Fibroblast of lung (primary cell): Measurements from ENCODE around the gene CCL16. TPM values are rescaled to one million over a fixed set of nuclear protein-coding genes. Genes with fewer than 3 reads are reported as not detected.

ENCODE experiments used
- DNase-seq, 2 donors: peaks; one replicate each; pipeline versions ENCODE4 v3.0.0 to v3.0.0-alpha.2; 2010; ENCODE audit warnings: low read depth in 2 of 2
- H2AFZ ChIP-seq: 2 replicates; pipeline ENCODE4 v1.5.1; 2012; ENCODE audit warnings: low read length, control low read depth, inconsistent platforms
- H3K27ac ChIP-seq: 2 replicates; pipeline ENCODE4 v1.5.1; 2011; ENCODE audit warnings: low read length, control low read depth; ENCODE audit not compliant: insufficient read depth
- H3K27me3 ChIP-seq: 2 replicates; pipeline ENCODE4 v1.5.1; 2011; ENCODE audit warnings: mild to moderate bottlenecking, low read length; ENCODE audit not compliant: control insufficient read depth, insufficient read depth
- H3K36me3 ChIP-seq: 2 replicates; pipeline ENCODE4 v1.5.1; 2011; ENCODE audit warnings: low read length; ENCODE audit not compliant: control insufficient read depth, insufficient read depth
- H3K4me1 ChIP-seq: 2 replicates; pipeline ENCODE4 v1.5.1; 2011; ENCODE audit warnings: low read length; ENCODE audit not compliant: control insufficient read depth, insufficient read depth; ENCODE audit errors: extremely low read depth
- H3K4me2 ChIP-seq: 2 replicates; pipeline ENCODE4 v1.5.1; 2011; ENCODE audit warnings: low read length, control low read depth; ENCODE audit not compliant: insufficient read depth; ENCODE audit errors: extremely low read depth
- H3K4me3 ChIP-seq, 4 experiments: fragments of 200-600 bp in 1 of 4; sonication (generic) in 1 of 4; replicated peaks in 1 of 4; 2 replicates each; pipeline ENCODE4 v1.5.1; 2011 to 2016; ENCODE audit warnings: low read length in 4 of 4, low read depth in 3 of 4, mild to moderate bottlenecking in 3 of 4, control low read depth in 2 of 4, inconsistent platforms in 1 of 4, mixed read lengths in 1 of 4; ENCODE audit not compliant: insufficient read depth in 1 of 4; ENCODE audit errors: control extremely low read depth in 1 of 4
- H3K79me2 ChIP-seq: 2 replicates; pipeline ENCODE4 v1.5.1; 2012; ENCODE audit warnings: mild to moderate bottlenecking, low read length, inconsistent platforms; ENCODE audit not compliant: control insufficient read depth, insufficient read depth
- H3K9ac ChIP-seq: 2 replicates; pipeline ENCODE4 v1.5.1; 2011; ENCODE audit warnings: mild to moderate bottlenecking, low read length, control low read depth; ENCODE audit not compliant: insufficient read depth
- H3K9me3 ChIP-seq: 2 replicates; pipeline ENCODE4 v1.5.1; 2012; ENCODE audit warnings: low read depth, low read length; ENCODE audit not compliant: control insufficient read depth, insufficient read depth
- H4K20me1 ChIP-seq: 2 replicates; pipeline ENCODE4 v1.5.1; 2011; ENCODE audit warnings: low read length; ENCODE audit not compliant: control insufficient read depth, insufficient read depth; ENCODE audit errors: extremely low read depth
- CTCF ChIP-seq, 2 donors: IDR thresholded peaks in 1 of 2; conservative IDR thresholded peaks in 1 of 2; 1 replicate in 1 of 2; 2 replicates in 1 of 2; pipeline ENCODE4 v1.5.1; 2011 to 2012; ENCODE audit warnings: low read length in 2 of 2, control low read depth in 1 of 2, inconsistent platforms in 1 of 2, low read depth in 1 of 2, mild to moderate bottlenecking in 1 of 2
- EZH2 ChIP-seq: IDR thresholded peaks from 2 replicates; pipeline ENCODE4 v1.5.1; 2012; ENCODE audit warnings: low read length, control low read depth, mild to moderate bottlenecking; ENCODE audit errors: missing control alignments
- polyA plus RNA-seq, 2 donors: library from polyadenylated mRNA; depleted of rRNA in 1 of 2; stranded (reverse) in 1 of 2; unstranded in 1 of 2; fragments of >200 nt; gene quantifications; 2 replicates each; pipeline ENCODE4 v1.2.1, GENCODE V29; 2011 to 2012; ENCODE audit warnings: missing spikeins in 1 of 2
- total RNA-seq: library from RNA; depleted of rRNA; stranded (reverse); fragments of >200 nt; gene quantifications from 2 replicates; pipeline ENCODE4 v1.2.1, GENCODE V29; 2014

The CCL16 gene
- total and polyA plus RNA-seq, 2 donors (not counting 1 experiment from before 2014, with no cell fraction given), result not detected

GRCh38 chr17:35936063-35936462 lies 45.2 kb downstream of the CCL16 start:
- DNase-seq, result no peak
- Histone ChIP-seq H2AFZ (no peak overlapping the region), H3K4me1 (no peaks in the 10 kb centered on the region), H3K79me2 (no peaks in the 10 kb centered on the region), H3K4me2 (no peak overlapping the region), H3K36me3 (no peaks in the 10 kb centered on the region), H4K20me1 (no peaks in the 10 kb centered on the region), H3K9me3 (no peaks in the 10 kb centered on the region), H3K9ac (no peak overlapping the region), H3K27me3 (no peaks in the 10 kb centered on the region), H3K4me3 (no peak overlapping the region), H3K27ac (no peak overlapping the region)
- TF ChIP-seq CTCF (conservative IDR thresholded peaks at IDR 0.05 in 1 of 2, IDR thresholded peaks at IDR 0.05 in 1 of 2; ENCODE audit: low read depth in 1 of 2, low read length in 2 of 2) (no peak), EZH2 (no peak)

GRCh38 chr17:35934760-35935159 lies 46.5 kb downstream of the CCL16 start:
- H3K4me2 ChIP-seq, result no peak overlapping the region
- H3K79me2 ChIP-seq, result no peaks in the 10 kb centered on the region
- no peaks in the 10 kb centered on the region for H4K20me1 ChIP-seq
- H3K27ac ChIP-seq, result no peak overlapping the region
- no peak overlapping the region for H3K4me3 ChIP-seq
- no peak overlapping the region for H3K9ac ChIP-seq
- H3K4me1 ChIP-seq, result no peaks in the 10 kb centered on the region
- no peaks in the 10 kb centered on the region for H3K27me3 ChIP-seq
- H3K9me3 ChIP-seq, result no peaks in the 10 kb centered on the region
- no peaks in the 10 kb centered on the region for H3K36me3 ChIP-seq
- peak in 1 of 2 donors; percentile 19 for DNase-seq
- TF ChIP-seq EZH2, result no peak
- no peak for TF ChIP-seq CTCF (conservative IDR thresholded peaks at IDR 0.05 in 1 of 2, IDR thresholded peaks at IDR 0.05 in 1 of 2; ENCODE audit: low read depth in 1 of 2, low read length in 2 of 2)
- no peak overlapping the region for H2AFZ ChIP-seq

GRCh38 chr17:35932586-35932985 lies 48.7 kb downstream of the CCL16 start:
- H3K36me3 ChIP-seq, result no peaks in the 10 kb centered on the region
- H3K9me3 ChIP-seq, result no peaks in the 10 kb centered on the region
- H3K27me3 ChIP-seq, result no peaks in the 10 kb centered on the region
- H2AFZ ChIP-seq, result no peak overlapping the region
- H3K79me2 ChIP-seq, result no peaks in the 10 kb centered on the region
- H3K9ac ChIP-seq, result no peak overlapping the region
- H3K4me2 ChIP-seq, result no peak overlapping the region
- no peak overlapping the region for H3K4me3 ChIP-seq
- peak in 1 of 2 donors; percentile 59 for DNase-seq
- TF ChIP-seq CTCF (conservative IDR thresholded peaks at IDR 0.05 in 1 of 2, IDR thresholded peaks at IDR 0.05 in 1 of 2; ENCODE audit: low read depth in 1 of 2, low read length in 2 of 2), result no peak
- TF ChIP-seq EZH2, result no peak
- no peaks in the 10 kb centered on the region for H3K4me1 ChIP-seq
- no peak overlapping the region for H3K27ac ChIP-seq
- H4K20me1 ChIP-seq, result no peaks in the 10 kb centered on the region
